Pancreas (tissue), 10 donors: Measurements from ENCODE around the gene STX18. TPM values are rescaled to one million over a fixed set of nuclear protein-coding genes. Genes with fewer than 3 reads are reported as not detected.

Experiments
- ATAC-seq, 4 donors: fragments of 200-7000 bp; cut with Tn5 transposase; one replicate each; pipeline versions ENCODE4 v1.8.0 to v1.9.1; 2020; ENCODE audit warnings: mild to moderate bottlenecking in 4 of 4, moderate library complexity in 4 of 4
- DNase-seq, 6 donors: peaks; one replicate each; pipeline ENCODE4 v3.0.0-alpha.2; 2020
- FAIRE-seq: peaks from 2 replicates; lab custom pipeline; 2012; peaks lifted over from hg19 to GRCh38; lab: Jason Lieb, UNC
- H3K27ac ChIP-seq, 4 donors: fragments of 200-600 bp; sonication (generic); 1 replicate in 3 of 4; 2 replicates in 1 of 4; pipeline versions ENCODE4 v1.5.0 to v1.8.0; 2020
- H3K27me3 ChIP-seq, 4 donors: fragments of 200-600 bp; one replicate each; pipeline ENCODE4 v1.8.0; 2021
- H3K36me3 ChIP-seq, 3 donors: fragments of 200-600 bp; sonication (generic) in 1 of 3; one replicate each; pipeline versions ENCODE4 v1.5.0 to v1.8.0; 2020 to 2021
- H3K4me1 ChIP-seq, 3 donors: fragments of 200-600 bp; one replicate each; pipeline ENCODE4 v1.8.0; 2021
- H3K4me3 ChIP-seq, 4 donors: fragments of 200-600 bp; sonication (generic) in 2 of 4; one replicate each; pipeline versions ENCODE4 v1.5.0 to v1.8.0; 2020 to 2021
- H3K9me3 ChIP-seq, 4 donors: fragments of 200-600 bp; one replicate each; pipeline ENCODE4 v1.8.0; 2021
- WGBS, 2 donors: extraction: QIAGEN DNeasy Blood & Tissue Kit; methylation state at CpG; one replicate each; pipeline ENCODE4 v1.1.7; 2013; 5-methylcytosine and 5-hydroxymethylcytosine counted together
- intact Hi-C, 3 donors: fragments of 100-400 bp; cut with DNase I; formaldehyde crosslinking; loops; one replicate each; pipeline versions ENCODE4 v1.11.1 to v1.14.2; 2022
- polyA plus RNA-seq, 2 donors: library from polyadenylated mRNA; stranded (reverse); fragments of 200-250 nt; gene quantifications; one replicate each; pipeline ENCODE4 v1.2.3, GENCODE V29; 2013
- total RNA-seq, 6 donors: library from RNA; stranded (reverse); fragmentation: NEBNext Ultra II Directional in 4 of 6; extraction: Animal tissue kit (Norgen Biotek cat#: 25700) in 4 of 6; gene quantifications; one replicate each; pipeline versions ENCODE4 v1.2.1 to v1.2.4, GENCODE V29; 2021 to 2023
- TF ChIP-seq, protein P1 (sequence below), 4 donors: fragments of 200-600 bp; sonication (generic) in 3 of 4; IDR thresholded peaks; one replicate each; pipeline versions ENCODE4 v1.5.0 to v1.8.0; 2021; ENCODE audit warnings: antibody characterized with exemption in 4 of 4
- donor health status: healthy with polysubstance abuse.
- donor health status: DM: no; HTN: no; CAD: no; lungs with moderate emphysema.
- donor health status: DM: no; HTN: no; CAD: no.
- donor health status: control.
- donor health status: control.
- donor health status: Bipolar disorder and iron deficiency.
- donor health status: DM: yes; HTN: yes; CAD: no.
- donor health status: DM: no; HTN: no; CAD: no.
- donor health status: DM: no; HTN: no; CAD: no.
- donor health status: DM: yes; HTN: yes; CAD: no.

Gene STX18
- total and polyA plus RNA-seq, 8 donors, result 13.6 to 35.9 (median 19.0) TPM

DNA sequence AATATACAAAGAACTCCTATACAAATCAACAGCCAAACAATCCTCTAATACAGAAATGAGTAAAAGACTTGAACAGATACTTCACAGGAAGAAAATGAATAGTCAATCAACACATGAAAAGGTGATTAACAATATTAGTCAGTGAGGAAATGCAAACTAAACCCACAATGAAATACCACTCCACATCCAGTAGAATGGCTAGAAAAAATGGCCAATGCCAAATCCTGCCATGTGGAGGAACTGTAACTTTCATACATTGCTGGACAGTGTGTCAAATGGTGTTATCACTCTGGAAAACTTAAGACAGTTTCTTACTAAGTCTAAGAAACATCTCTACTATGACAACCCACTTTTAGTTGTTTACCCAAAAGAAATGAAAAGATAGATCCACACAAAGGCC, 95.4 kb downstream of the STX18 start:
- no peak for FAIRE-seq
- H3K9me3 ChIP-seq, result no peaks in the 10 kb centered on the region
- H3K4me1 ChIP-seq, result no peaks in the 10 kb centered on the region
- TF ChIP-seq, protein P1, sequence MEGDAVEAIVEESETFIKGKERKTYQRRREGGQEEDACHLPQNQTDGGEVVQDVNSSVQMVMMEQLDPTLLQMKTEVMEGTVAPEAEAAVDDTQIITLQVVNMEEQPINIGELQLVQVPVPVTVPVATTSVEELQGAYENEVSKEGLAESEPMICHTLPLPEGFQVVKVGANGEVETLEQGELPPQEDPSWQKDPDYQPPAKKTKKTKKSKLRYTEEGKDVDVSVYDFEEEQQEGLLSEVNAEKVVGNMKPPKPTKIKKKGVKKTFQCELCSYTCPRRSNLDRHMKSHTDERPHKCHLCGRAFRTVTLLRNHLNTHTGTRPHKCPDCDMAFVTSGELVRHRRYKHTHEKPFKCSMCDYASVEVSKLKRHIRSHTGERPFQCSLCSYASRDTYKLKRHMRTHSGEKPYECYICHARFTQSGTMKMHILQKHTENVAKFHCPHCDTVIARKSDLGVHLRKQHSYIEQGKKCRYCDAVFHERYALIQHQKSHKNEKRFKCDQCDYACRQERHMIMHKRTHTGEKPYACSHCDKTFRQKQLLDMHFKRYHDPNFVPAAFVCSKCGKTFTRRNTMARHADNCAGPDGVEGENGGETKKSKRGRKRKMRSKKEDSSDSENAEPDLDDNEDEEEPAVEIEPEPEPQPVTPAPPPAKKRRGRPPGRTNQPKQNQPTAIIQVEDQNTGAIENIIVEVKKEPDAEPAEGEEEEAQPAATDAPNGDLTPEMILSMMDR (IDR thresholded peaks at IDR 0.05), result no peak
- no peak overlapping the region for H3K27ac ChIP-seq
- intact Hi-C loops, result no loop called here
- DNase-seq, result no peak
- ATAC-seq, result no peak
- no peaks in the 10 kb centered on the region for H3K27me3 ChIP-seq
- H3K4me3 ChIP-seq, result no peak overlapping the region
- H3K36me3 ChIP-seq, result no peaks in the 10 kb centered on the region

DNA sequence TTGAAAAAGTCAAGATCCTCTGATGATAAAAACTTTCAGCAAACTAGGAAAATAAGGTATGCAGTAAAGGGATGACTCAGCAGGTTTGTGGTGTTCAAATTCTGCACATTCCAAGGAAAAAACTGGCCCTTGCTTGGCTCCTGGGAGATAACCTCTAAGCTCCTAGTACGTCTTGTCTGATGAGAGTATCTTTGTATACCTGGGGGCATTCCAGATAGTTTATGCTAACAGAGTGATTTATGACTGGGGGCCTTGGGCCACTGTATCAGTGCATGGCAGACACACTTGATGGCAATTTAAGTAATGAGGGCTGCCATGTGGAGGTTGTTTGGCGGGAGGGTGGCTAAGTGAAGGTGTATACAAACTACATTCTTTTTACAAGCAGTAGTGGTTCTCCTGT, 98.0 kb downstream of the STX18 start:
- intact Hi-C loops, result no loop called here
- DNase-seq (no peak), FAIRE-seq (no peak), ATAC-seq (no peak)
- Histone ChIP-seq H3K36me3 (no peaks in the 10 kb centered on the region), H3K4me1 (no peaks in the 10 kb centered on the region), H3K27ac (no peak overlapping the region), H3K27me3 (no peaks in the 10 kb centered on the region), H3K9me3 (no peaks in the 10 kb centered on the region), H3K4me3 (no peak overlapping the region)
- WGBS, 2 donors, result 61 to 80% methylated on average over 2 of the region's 2 CpGs
- TF ChIP-seq, protein P1 (IDR thresholded peaks at IDR 0.05), result no peak

DNA sequence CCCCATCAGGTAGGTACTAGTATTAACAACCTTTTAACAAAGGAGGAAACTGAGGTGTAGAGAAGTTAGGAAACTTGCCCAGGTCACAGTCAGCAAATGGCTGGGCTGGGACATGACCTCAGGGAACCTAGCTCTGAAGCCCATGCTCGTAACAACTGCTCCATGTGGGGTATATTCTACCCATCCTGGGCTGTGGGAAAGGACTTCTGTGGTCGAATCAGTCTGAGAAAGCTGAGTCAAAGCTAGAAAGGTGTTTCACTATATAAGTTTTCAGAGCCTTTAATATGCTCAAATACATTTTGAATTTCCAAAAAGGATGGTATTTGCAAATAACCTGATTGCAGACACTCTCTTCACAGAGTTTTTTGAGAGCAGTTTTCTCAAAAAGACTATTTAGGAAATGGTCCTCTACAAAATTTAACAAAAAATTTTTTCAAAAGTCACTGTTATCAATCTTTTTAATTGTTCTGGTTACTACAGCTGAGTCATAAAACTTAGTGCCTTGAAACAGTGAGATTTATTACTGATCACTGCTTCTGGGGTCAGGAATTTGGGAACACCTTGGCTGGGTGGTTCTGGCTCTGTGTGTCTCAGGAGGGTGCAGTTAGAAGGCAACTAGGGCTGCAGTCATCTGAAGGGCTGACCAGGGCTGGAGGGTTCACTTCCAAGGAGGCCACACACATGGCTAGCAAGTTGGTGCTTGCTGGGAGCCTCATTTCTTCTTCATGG, 101.4 kb downstream of the STX18 start:
- intact Hi-C loops, result no loop called here
- Histone ChIP-seq H3K9me3 (no peaks in the 10 kb centered on the region), H3K4me3 (no peak overlapping the region), H3K36me3 (peaks cover 0 to 17% (median 9%) of the 10 kb centered on the region in 3 donors), H3K27ac (no peak overlapping the region), H3K4me1 (no peaks in the 10 kb centered on the region), H3K27me3 (no peaks in the 10 kb centered on the region)
- no peak for DNase-seq
- WGBS, 2 donors, result 83% methylated on average over 2 of the region's 2 CpGs
- no peak for FAIRE-seq
- TF ChIP-seq, protein P1 (IDR thresholded peaks at IDR 0.05), result no peak
- ATAC-seq, result no peak

DNA sequence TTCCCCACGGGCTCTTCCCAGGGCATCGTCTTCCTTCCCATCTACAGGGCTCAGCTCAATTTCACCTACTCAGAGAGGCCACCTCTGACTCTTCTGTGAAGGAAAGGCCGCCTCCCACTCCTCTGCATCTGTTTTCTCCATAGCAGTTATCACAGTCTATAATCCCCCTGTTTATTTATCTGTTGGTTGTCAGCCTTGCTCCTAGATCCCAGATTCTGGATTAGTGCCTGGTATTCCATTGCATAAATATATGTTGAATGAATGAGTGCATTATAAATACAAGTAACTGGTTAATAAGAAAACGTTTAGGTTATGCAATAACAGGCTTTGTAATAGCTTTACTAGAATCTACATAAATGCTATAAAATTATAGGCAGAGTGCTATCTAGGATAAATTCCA, 102.1 kb downstream of the STX18 start:
- TF ChIP-seq, protein P1 (IDR thresholded peaks at IDR 0.05), result no peak
- ATAC-seq (no peak), DNase-seq (no peak), FAIRE-seq (no peak)
- Histone ChIP-seq H3K4me1 (no peaks in the 10 kb centered on the region), H3K9me3 (no peaks in the 10 kb centered on the region), H3K27me3 (no peaks in the 10 kb centered on the region), H3K27ac (no peak overlapping the region), H3K4me3 (no peak overlapping the region), H3K36me3 (peaks cover 0 to 17% (median 10%) of the 10 kb centered on the region in 3 donors)
- 76 to 79% methylated on average over 4 of the region's 4 CpGs for WGBS, 2 donors
- intact Hi-C loops, result no loop called here

DNA sequence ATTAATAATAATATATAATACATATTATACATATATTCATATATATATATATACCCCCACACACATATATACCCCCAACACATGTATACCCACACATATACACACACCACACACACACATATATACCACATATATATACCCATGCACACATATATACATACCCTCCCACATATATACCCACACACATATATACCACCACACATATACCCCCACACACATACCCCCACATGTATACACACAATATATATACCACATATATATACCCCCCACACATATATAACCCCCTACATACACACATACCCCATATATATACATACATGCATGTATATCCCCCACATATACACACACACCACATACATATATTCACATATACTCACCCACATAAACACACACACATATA, 103.0 kb downstream of the STX18 start:
- intact Hi-C loops, result no loop called here
- Histone ChIP-seq H3K27ac (no peak overlapping the region), H3K4me3 (no peak overlapping the region), H3K9me3 (no peaks in the 10 kb centered on the region), H3K27me3 (no peaks in the 10 kb centered on the region), H3K36me3 (peaks cover 0 to 24% (median 10%) of the 10 kb centered on the region in 3 donors), H3K4me1 (no peaks in the 10 kb centered on the region)
- DNase-seq (no peak), FAIRE-seq (no peak), ATAC-seq (no peak)
- TF ChIP-seq, protein P1 (IDR thresholded peaks at IDR 0.05), result no peak
